Upper lobe of left lung (tissue), 6 donors: Measurements from ENCODE around the gene GABBR2. TPM values are rescaled to one million over a fixed set of nuclear protein-coding genes. Genes with fewer than 3 reads are reported as not detected.

Experiments
- ATAC-seq, 2 donors: fragments of 200-7000 bp; cut with Tn5 transposase; one replicate each; pipeline ENCODE4 v1.9.1; 2022; ENCODE audit warnings: mild to moderate bottlenecking in 2 of 2, moderate library complexity in 2 of 2; ENCODE audit not compliant: low FRiP score in 2 of 2
- DNase-seq, 2 donors: peaks; one replicate each; pipeline ENCODE4 v3.0.0-alpha.2; 2019 to 2020
- H3K27ac ChIP-seq, 4 donors: fragments of 200-600 bp; sonication (generic); one replicate each; pipeline ENCODE4 v1.5.1; 2016 to 2019
- H3K27me3 ChIP-seq, 4 donors: fragments of 200-600 bp; sonication (generic); one replicate each; pipeline ENCODE4 v1.5.1; 2017 to 2019
- H3K36me3 ChIP-seq, 4 donors: fragments of 200-600 bp; sonication (generic); one replicate each; pipeline ENCODE4 v1.5.1; 2016 to 2019
- H3K4me1 ChIP-seq, 4 donors: fragments of 200-600 bp; sonication (generic); one replicate each; pipeline ENCODE4 v1.5.1; 2018 to 2019
- H3K4me3 ChIP-seq, 4 donors: fragments of 200-600 bp; sonication (generic); one replicate each; pipeline ENCODE4 v1.5.1; 2017 to 2019; ENCODE audit warnings: mild to moderate bottlenecking in 2 of 4, moderate library complexity in 1 of 4
- H3K9me3 ChIP-seq, 4 donors: fragments of 200-600 bp; sonication (generic); one replicate each; pipeline ENCODE4 v1.5.1; 2018 to 2019
- CTCF ChIP-seq, 6 experiments: fragments of 450-650 bp in 4 of 6; fragments of 200-600 bp in 2 of 6; sonication (generic) in 2 of 6; IDR thresholded peaks; one replicate each; pipeline ENCODE4 v1.5.1; 2016 to 2019; ENCODE audit warnings: antibody characterized with exemption in 6 of 6
- EP300 ChIP-seq, 4 donors: sonication (generic); formaldehyde crosslinking; IDR thresholded peaks; one replicate each; pipeline ENCODE4 v1.5.1; 2017; ENCODE audit warnings: antibody characterized with exemption in 4 of 4, control low read depth in 2 of 4
- POLR2A ChIP-seq, 4 donors: fragments of 450-650 bp; IDR thresholded peaks; one replicate each; pipeline ENCODE4 v1.5.1; 2016 to 2017; ENCODE audit warnings: antibody characterized with exemption in 4 of 4, mild to moderate bottlenecking in 2 of 4
- POLR2AphosphoS5 ChIP-seq, 2 donors: sonication (generic); formaldehyde crosslinking; IDR thresholded peaks; one replicate each; pipeline ENCODE4 v1.5.1; 2017; ENCODE audit warnings: antibody characterized with exemption in 2 of 2
- WGBS, 2 donors: methylation state at CpG; one replicate each; pipeline ENCODE4 v1.1.5; 2017 to 2018; 5-methylcytosine and 5-hydroxymethylcytosine counted together
- total RNA-seq, 6 donors: library from RNA; depleted of rRNA in 4 of 6; stranded (reverse); fragments of >200 nt in 4 of 6; gene quantifications; one replicate each; pipeline versions ENCODE4 v1.1.0 to v1.2.1, GENCODE V29; 2016 to 2021
- donor health status: DM: no; HTN: no; CAD: no; lungs with moderate emphysema.
- donor health status: DM: no; HTN: yes; CAD: no; lungs with severe emphysema.

GABBR2 gene
- total RNA-seq, 6 donors from 2014 or later: 0.15 to 1.00 (median 0.81) TPM; not detected in 1

GRCh38 chr9:98742325-98743280 is 33.9 kb upstream of the GABBR2 start:
- no peaks in the 10 kb centered on the region for H3K4me1 ChIP-seq
- ATAC-seq (no peak), DNase-seq (no peak)
- no peak overlapping the region for H3K4me3 ChIP-seq
- H3K27ac ChIP-seq: no peak overlapping the region
- WGBS, 2 donors: 89 to 92% methylated on average over 9 of the region's 10 CpGs
- H3K27me3 ChIP-seq: no peaks in the 10 kb centered on the region
- peaks cover 0 to 28% (median 10%) of the 10 kb centered on the region in 4 donors for H3K36me3 ChIP-seq
- no peaks in the 10 kb centered on the region for H3K9me3 ChIP-seq
- no peak for TF ChIP-seq EP300 (IDR thresholded peaks at IDR 0.05)
- no peak for TF ChIP-seq CTCF (IDR thresholded peaks at IDR 0.05)
- TF ChIP-seq POLR2AphosphoS5 (IDR thresholded peaks at IDR 0.05): no peak
- TF ChIP-seq POLR2A (IDR thresholded peaks at IDR 0.05): no peak

GRCh38 chr9:98740226-98740881 is 31.6 kb upstream of the GABBR2 start:
- peaks cover 0 to 37% (median 18%) of the 10 kb centered on the region in 4 donors for H3K36me3 ChIP-seq
- DNase-seq: no peak
- no peak for TF ChIP-seq CTCF (IDR thresholded peaks at IDR 0.05)
- no peak for TF ChIP-seq EP300 (IDR thresholded peaks at IDR 0.05)
- H3K27ac ChIP-seq: no peak overlapping the region
- no peak overlapping the region for H3K4me3 ChIP-seq
- 87 to 92% methylated on average over 8 of the region's 8 CpGs for WGBS, 2 donors
- no peaks in the 10 kb centered on the region for H3K4me1 ChIP-seq
- no peak for ATAC-seq
- H3K9me3 ChIP-seq: no peaks in the 10 kb centered on the region
- no peaks in the 10 kb centered on the region for H3K27me3 ChIP-seq

GRCh38 chr9:98738741-98739140 is 30.0 kb upstream of the GABBR2 start:
- DNase-seq: no peak
- no peak for ATAC-seq
- H3K27me3 ChIP-seq: no peaks in the 10 kb centered on the region
- no peaks in the 10 kb centered on the region for H3K9me3 ChIP-seq
- no peak for TF ChIP-seq EP300 (IDR thresholded peaks at IDR 0.05)
- TF ChIP-seq CTCF (IDR thresholded peaks at IDR 0.05): no peak
- TF ChIP-seq POLR2AphosphoS5 (IDR thresholded peaks at IDR 0.05): no peak
- no peak for TF ChIP-seq POLR2A (IDR thresholded peaks at IDR 0.05)
- no peak overlapping the region for H3K27ac ChIP-seq
- 96 to 100% methylated on average over 3 of the region's 3 CpGs for WGBS, 2 donors
- H3K4me3 ChIP-seq: no peak overlapping the region
- H3K4me1 ChIP-seq: no peaks in the 10 kb centered on the region
- peaks cover 0 to 37% (median 17%) of the 10 kb centered on the region in 4 donors for H3K36me3 ChIP-seq

DNA sequence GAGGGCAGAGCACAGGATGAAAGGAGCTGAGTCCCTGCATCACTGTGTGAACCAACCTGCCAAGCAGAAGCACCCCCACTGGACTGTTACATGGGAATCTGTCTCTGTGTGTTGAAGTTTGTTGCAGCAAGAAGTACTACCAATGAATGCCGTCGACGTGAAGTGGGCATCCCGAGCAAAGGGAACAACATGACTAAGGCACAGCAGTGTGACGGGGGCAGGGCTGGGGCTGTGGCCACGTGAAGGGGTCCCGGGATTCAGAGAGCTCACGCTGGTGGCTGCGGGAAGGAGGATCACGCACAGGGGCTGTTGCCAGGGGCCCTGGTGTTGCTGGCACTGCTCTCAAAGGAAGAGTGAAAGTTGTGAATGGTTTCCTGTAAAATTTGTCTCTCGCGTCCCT is 27.5 kb upstream of the GABBR2 start:
- H3K4me1 ChIP-seq: no peaks in the 10 kb centered on the region
- ATAC-seq: no peak
- no peak overlapping the region for H3K27ac ChIP-seq
- TF ChIP-seq EP300 (IDR thresholded peaks at IDR 0.05): no peak
- no peak for TF ChIP-seq POLR2A (IDR thresholded peaks at IDR 0.05)
- no peak for TF ChIP-seq CTCF (IDR thresholded peaks at IDR 0.05)
- no peak for TF ChIP-seq POLR2AphosphoS5 (IDR thresholded peaks at IDR 0.05)
- H3K27me3 ChIP-seq: no peaks in the 10 kb centered on the region
- DNase-seq: no peak
- H3K36me3 ChIP-seq: peaks cover 0 to 31% (median 17%) of the 10 kb centered on the region in 4 donors
- WGBS, 2 donors: 87 to 88% methylated on average over 8 to 12 of the region's 12 CpGs
- no peaks in the 10 kb centered on the region for H3K9me3 ChIP-seq
- no peak overlapping the region for H3K4me3 ChIP-seq
